GM12878 (cell line): ENCODE results near the gene SLC6A9. TPM values are rescaled to one million over a fixed set of nuclear protein-coding genes. Genes with fewer than 3 reads are reported as not detected.

Source experiments
- ATAC-seq: fragments of 200-7000 bp; cut with Tn5 transposase; 3 replicates; pipeline ENCODE4 v1.9.1; 2020; ENCODE audit warnings: mild to moderate bottlenecking, moderate library complexity
- BruUV-seq: library from RNA; stranded (reverse); fragments of 400-500 nt; replicated peaks from 2 replicates; lab custom pipeline; 2021; lab: Mats Ljungman, UMichigan
- CTCF ChIA-PET: fragments of 300-600 bp; sonication (Branson Sonifier 250); formaldehyde crosslinking; extraction: SDS; loops from one replicate; lab custom pipeline; 2021; ENCODE audit warnings: inconsistent platforms; lab: Yijun Ruan, JAX
- POLR2A ChIA-PET: fragments of 350-600 bp; formaldehyde crosslinking; extraction: SDS; loops from one replicate; lab custom pipeline; 2021; ENCODE audit warnings: inconsistent platforms; lab: Charles Lee
- RAD21 ChIA-PET: fragments of 300-600 bp; sonication (Branson Sonifier 250); formaldehyde crosslinking; loops from one replicate; lab custom pipeline; 2023; ENCODE audit warnings: antibody characterized with exemption; ENCODE audit not compliant: unreplicated experiment; lab: Charles Lee
- SMC1A ChIA-PET: fragments of 300-600 bp; sonication (Branson Sonifier 250); formaldehyde crosslinking; loops from one replicate; lab custom pipeline; 2023; ENCODE audit not compliant: unreplicated experiment, uncharacterized antibody; lab: Charles Lee
- DNase-seq: peaks from one replicate; pipeline ENCODE4 v3.0.0-alpha.2; 2011; ENCODE audit warnings: low read depth, low spot score
- FAIRE-seq: peaks from 3 replicates; lab custom pipeline; 2011; peaks lifted over from hg19 to GRCh38; lab: Jason Lieb, UNC
- H2AFZ ChIP-seq: 2 replicates; pipeline ENCODE4 v1.6.0; 2011; ENCODE audit warnings: low read depth, low read length, control low read depth; ENCODE audit not compliant: control insufficient read depth
- H3K27ac ChIP-seq: 2 replicates; pipeline ENCODE4 v1.5.1; 2011; ENCODE audit warnings: control low read depth; ENCODE audit not compliant: control insufficient read depth, insufficient read depth
- H3K27me3 ChIP-seq, 2 experiments: replicated peaks in 1 of 2; 2 replicates each; pipeline versions ENCODE4 v1.6.0 to v1.6.1; 2011; ENCODE audit warnings: low read length in 1 of 2; ENCODE audit not compliant: control insufficient read depth in 2 of 2, insufficient read depth in 2 of 2
- H3K36me3 ChIP-seq, 2 experiments: 2 replicates each; pipeline ENCODE4 v1.5.1; 2011; ENCODE audit warnings: low read length in 1 of 2; ENCODE audit not compliant: control insufficient read depth in 2 of 2, insufficient read depth in 2 of 2
- H3K4me1 ChIP-seq: 2 replicates; pipeline ENCODE4 v1.6.1; 2011; ENCODE audit warnings: mild to moderate bottlenecking, low read length, moderate library complexity, mixed read lengths; ENCODE audit not compliant: control insufficient read depth, insufficient read depth
- H3K4me2 ChIP-seq: 2 replicates; pipeline ENCODE4 v1.6.0; 2011; ENCODE audit warnings: control low read depth; ENCODE audit not compliant: control insufficient read depth, insufficient read depth
- H3K4me3 ChIP-seq: fragments of 200-600 bp; sonication (generic); 2 replicates; pipeline ENCODE4 v1.5.1; 2016
- H3K79me2 ChIP-seq: 2 replicates; pipeline ENCODE4 v1.6.0; 2011; ENCODE audit warnings: low read length; ENCODE audit not compliant: control insufficient read depth, insufficient read depth
- H3K9ac ChIP-seq: 2 replicates; pipeline ENCODE4 v1.8.0; 2011; ENCODE audit warnings: low read length, control low read depth, mixed read lengths; ENCODE audit not compliant: control insufficient read depth, insufficient read depth
- H3K9me3 ChIP-seq: replicated peaks from 3 replicates; pipeline ENCODE4 v1.5.1; 2011; ENCODE audit warnings: mild to moderate bottlenecking, low read length; ENCODE audit not compliant: control insufficient read depth, insufficient read depth
- H4K20me1 ChIP-seq: 2 replicates; pipeline ENCODE4 v1.6.0; 2011; ENCODE audit not compliant: control insufficient read depth, insufficient read depth
- BHLHE40 ChIP-seq, 2 experiments: fragments of 450-650 bp in 1 of 2; IDR thresholded peaks; 2 replicates each; pipeline ENCODE4 v1.6.1; 2011 to 2017; ENCODE audit warnings: low read depth in 2 of 2, borderline replicate concordance in 1 of 2, improper control_type of control experiment in 1 of 2, low read length in 1 of 2, mild to moderate bottlenecking in 1 of 2
- CREM ChIP-seq: IDR thresholded peaks from 2 replicates; pipeline ENCODE4 v1.6.1; 2014; ENCODE audit warnings: antibody characterized with exemption, low read depth
- ELK1 ChIP-seq: IDR thresholded peaks from 2 replicates; pipeline ENCODE4 v1.6.1; 2012; ENCODE audit warnings: low read depth, low read length, improper control_type of control experiment
- ETV6 ChIP-seq, 2 experiments: fragments of 450-650 bp in 1 of 2; IDR thresholded peaks in 1 of 2; conservative IDR thresholded peaks in 1 of 2; 2 replicates each; pipeline ENCODE4 v1.6.1; 2014; ENCODE audit warnings: antibody characterized with exemption in 1 of 2, borderline replicate concordance in 1 of 2, low read depth in 1 of 2, mild to moderate bottlenecking in 1 of 2, moderate library complexity in 1 of 2
- FOS ChIP-seq: IDR thresholded peaks from 3 replicates; pipeline ENCODE4 v1.6.1; 2011; ENCODE audit warnings: borderline replicate concordance; ENCODE audit not compliant: insufficient read length; ENCODE audit errors: extremely low read depth
- IKZF1 ChIP-seq: fragments of 450-650 bp; conservative IDR thresholded peaks from 2 replicates; pipeline ENCODE4 v1.6.1; 2017; ENCODE audit warnings: antibody characterized with exemption, mild to moderate bottlenecking
- MEF2A ChIP-seq: IDR thresholded peaks from 2 replicates; pipeline ENCODE4 v1.6.1; 2011; ENCODE audit warnings: low read depth, mild to moderate bottlenecking, low read length, moderate library complexity; ENCODE audit not compliant: insufficient read depth
- MYC ChIP-seq: IDR thresholded peaks from 2 replicates; pipeline ENCODE4 v1.6.1; 2011; ENCODE audit warnings: mild to moderate bottlenecking, low read length, moderate library complexity, inconsistent platforms; ENCODE audit not compliant: insufficient read depth, insufficient replicate concordance, insufficient read length, severe bottlenecking
- NRF1 ChIP-seq: conservative IDR thresholded peaks from 2 replicates; pipeline ENCODE4 v1.6.1; 2011; ENCODE audit warnings: mild to moderate bottlenecking, low read depth, low read length, improper control_type of control experiment
- RAD21 ChIP-seq: IDR thresholded peaks from 2 replicates; pipeline ENCODE4 v1.6.1; 2011; ENCODE audit warnings: mild to moderate bottlenecking, low read depth, low read length, moderate library complexity; ENCODE audit not compliant: insufficient read depth
- RELA ChIP-seq: fragments of 450-650 bp; IDR thresholded peaks from 2 replicates; pipeline ENCODE4 v1.8.0; 2014; ENCODE audit warnings: borderline replicate concordance; ENCODE audit not compliant: partially characterized antibody
- RELB ChIP-seq: fragments of 450-650 bp; IDR thresholded peaks from 2 replicates; pipeline ENCODE4 v1.6.1; 2017; ENCODE audit warnings: low read depth, mild to moderate bottlenecking, moderate library complexity
- RFX5 ChIP-seq: IDR thresholded peaks from 2 replicates; pipeline ENCODE4 v1.6.1; 2011; ENCODE audit warnings: low read depth, low read length, improper control_type of control experiment
- RUNX3 ChIP-seq: IDR thresholded peaks from 2 replicates; pipeline ENCODE4 v1.6.1; 2012; ENCODE audit warnings: low read length, inconsistent platforms
- SUZ12 ChIP-seq: fragments of 200-600 bp; sonication (generic); IDR thresholded peaks from one replicate; pipeline ENCODE4 v1.6.1; 2018; ENCODE audit warnings: antibody characterized with exemption, mild to moderate bottlenecking; ENCODE audit not compliant: unreplicated experiment
- TCF3 ChIP-seq: IDR thresholded peaks from 2 replicates; pipeline ENCODE4 v1.6.1; 2012; ENCODE audit warnings: low read depth, mild to moderate bottlenecking, low read length, borderline replicate concordance; ENCODE audit not compliant: insufficient read depth
- YY1 ChIP-seq: IDR thresholded peaks from 2 replicates; pipeline ENCODE4 v1.6.1; 2011; ENCODE audit warnings: low read depth, mild to moderate bottlenecking, low read length
- ZBTB4 ChIP-seq: fragments of 450-650 bp; formaldehyde crosslinking; IDR thresholded peaks from 2 replicates; pipeline ENCODE4 v1.4.0; 2022; ENCODE audit warnings: mild to moderate bottlenecking, moderate library complexity
- WGBS: methylation state at CpG from one replicate; pipeline ENCODE4 v1.1.6; 2016; ENCODE audit warnings: low lambda C conversion rate; ENCODE audit not compliant: insufficient replicate concordance, insufficient coverage; ENCODE audit errors: missing lambda C conversion rate; 5-methylcytosine and 5-hydroxymethylcytosine counted together
- in situ Hi-C: fragments of 300-500 bp; cut with MboI; formaldehyde crosslinking; loops from 9 replicates; pipeline ENCODE4 v1.14.3; 2018; ENCODE audit warnings: mixed read lengths
- intact Hi-C: fragments of 100-400 bp; cut with micrococcal nuclease; formaldehyde crosslinking; loops from one replicate; pipeline ENCODE4 v1.14.2; 2022; ENCODE audit not compliant: unreplicated experiment
- polyA plus RNA-seq, 11 experiments: library from polyadenylated mRNA; depleted of rRNA in 4 of 11; unstranded in 6 of 11; stranded (reverse) in 5 of 11; fragments of >200 nt; fragmentation: Nextera tagmentation in 4 of 11; fragmentation: Illumina TruSeq in 1 of 11; extraction: Ambion mirVana in 4 of 11; extraction: Trizol in 1 of 11; gene quantifications; 1 replicate in 1 of 11; 2 replicates in 10 of 11; pipeline versions ENCODE4 v1.2.1 to v1.2.3, GENCODE V29; 2011 to 2016; ENCODE audit warnings: inconsistent platforms in 2 of 11, missing spikeins in 2 of 11, low read depth in 1 of 11
- total RNA-seq, 4 experiments: library from RNA; depleted of rRNA in 3 of 4; stranded (reverse); fragments of >200 nt in 3 of 4; fragmentation: Illumina TruSeq in 1 of 4; extraction: Trizol in 1 of 4; gene quantifications; 2 replicates each; pipeline versions ENCODE4 v1.2.1 to v1.2.3, GENCODE V29; 2013 to 2021

Gene SLC6A9
- total and polyA plus RNA-seq, 10 of the 15 experiments (the other 5 are each of a cell fraction or from before 2014, with no cell fraction given) = 0.02 to 2.0 (median 0.63) TPM

GRCh38 chr1:43982808-43983207 is 48.5 kb downstream of the SLC6A9 start (continued):
- no peak for TF ChIP-seq ZBTB4

GRCh38 chr1:43982241-43982640 is 49.0 kb downstream of the SLC6A9 start:
- H3K4me1 ChIP-seq = peaks cover 20% of the 10 kb centered on the region
- peaks cover 0 to 4% of the 10 kb centered on the region in 2 experiments; a peak in 3 of 4 replicates for H3K36me3 ChIP-seq
- no peak overlapping the region for H2AFZ ChIP-seq
- ATAC-seq (no peak), DNase-seq (no peak), FAIRE-seq (no peak)
- ChIA-PET SMC1A (no interaction called here), POLR2A (no interaction called here), RAD21 (no interaction called here), CTCF (no interaction called here)
- 94% methylated on average over 8 of the region's 8 CpGs for WGBS
- peaks cover 23% of the 10 kb centered on the region for H3K79me2 ChIP-seq
- intact Hi-C loops = no loop called here
- no peaks in the 10 kb centered on the region for H3K27me3 ChIP-seq
- no peak overlapping the region for H3K4me2 ChIP-seq
- H3K9me3 ChIP-seq = no peaks in the 10 kb centered on the region
- H3K4me3 ChIP-seq = no peak overlapping the region
- no peak overlapping the region for H3K9ac ChIP-seq
- in situ Hi-C loops = no loop called here
- no peaks in the 10 kb centered on the region for H4K20me1 ChIP-seq
- H3K27ac ChIP-seq = no peak overlapping the region
- BruUV-seq = no TSS peak
- TF ChIP-seq SUZ12 (no peak), RELB (no peak), BHLHE40 (IDR thresholded peaks at IDR 0.05; ENCODE audit: borderline replicate concordance in 1 of 2, low read depth in 2 of 2, low read length in 1 of 2) (no peak), FOS (no peak), MYC (no peak), RFX5 (no peak), YY1 (no peak), ETV6 (conservative IDR thresholded peaks at IDR 0.05 in 1 of 2, IDR thresholded peaks at IDR 0.05 in 1 of 2; ENCODE audit: borderline replicate concordance in 1 of 2, low read depth in 1 of 2) (no peak), ELK1 (no peak), RUNX3 (no peak), NRF1 (no peak), CREM (no peak), IKZF1 (no peak), TCF3 (no peak), RAD21 (no peak), MEF2A (no peak), RELA (no peak)
